GM19324 (cell line): ENCODE measurements around the gene FANCB.
A peak's percentile ranks its signal among the peaks of the same experiment; 100 is the strongest.

Source experiments
- ATAC-seq: cut with Tn5 transposase; IDR thresholded peaks from one replicate; pipeline ENCODE4 v1.9.1; 2021; ENCODE audit warnings: mild to moderate bottlenecking, moderate library complexity; ENCODE audit not compliant: unreplicated experiment, low FRiP score

The FANCB gene

GRCh38 chrX:14872851-14873675 is at the start of gene FANCB, which contains the start of gene MOSPD2:
TSS of gene FANCB (minus strand) at chrX:14873069. CDS start at chrX:14865510, 7,559 bp downstream.
TSS of gene MOSPD2 (plus strand) at chrX:14873421. CDS start at chrX:14873529, 108 bp downstream.
- peak; percentile 99 for ATAC-seq

- ATAC-seq: no peak
Observed at GRCh38 chrX:14922437-14922836, 49.6 kb upstream of the FANCB start.

GRCh38 chrX:14920196-14920595 is 47.3 kb upstream of the FANCB start:
- ATAC-seq: no peak

- no peak for ATAC-seq
Observed at GRCh38 chrX:14919407-14919806, 46.5 kb upstream of the FANCB start.

- no peak for ATAC-seq
Observed at GRCh38 chrX:14916017-14916674, 43.3 kb upstream of the FANCB start.

GRCh38 chrX:14915596-14915995 is 42.7 kb upstream of the FANCB start:
- ATAC-seq: no peak

GRCh38 chrX:14913241-14913640 is 40.4 kb upstream of the FANCB start:
- no peak for ATAC-seq

- no peak for ATAC-seq
Observed at GRCh38 chrX:14903891-14904290, 31.0 kb upstream of the FANCB start.

GRCh38 chrX:14902537-14902936 is 29.7 kb upstream of the FANCB start:
- ATAC-seq: no peak

GRCh38 chrX:14899607-14900006 is 26.7 kb upstream of the FANCB start:
- ATAC-seq: no peak

- ATAC-seq: no peak
Observed at GRCh38 chrX:14897042-14897441, 24.2 kb upstream of the FANCB start.

GRCh38 chrX:14896273-14896672 is 23.4 kb upstream of the FANCB start:
- ATAC-seq: peak; percentile 67

- ATAC-seq: no peak
Observed at GRCh38 chrX:14886252-14886651, 13.4 kb upstream of the FANCB start.

GRCh38 chrX:14884714-14885113 is 11.8 kb upstream of the FANCB start:
- ATAC-seq: no peak

- no peak for ATAC-seq
Observed at GRCh38 chrX:14883826-14884225, 11.0 kb upstream of the FANCB start.

GRCh38 chrX:14875624-14876023 is 2.8 kb upstream of the FANCB start:
- ATAC-seq: no peak

GRCh38 chrX:14873676-14874049 is 794 bp upstream of the FANCB start:
- no peak for ATAC-seq

- no peak for ATAC-seq
Observed at GRCh38 chrX:14872355-14872754, 514 bp downstream of the FANCB start.

GRCh38 chrX:14871767-14872166 is 1.1 kb downstream of the FANCB start:
- no peak for ATAC-seq

- no peak for ATAC-seq
Observed at GRCh38 chrX:14865201-14865600, 7.7 kb downstream of the FANCB start.

- ATAC-seq: no peak
Observed at GRCh38 chrX:14864631-14865030, 8.2 kb downstream of the FANCB start.

GRCh38 chrX:14851526-14851925 is 21.3 kb downstream of the FANCB start:
- ATAC-seq: no peak
